PFSK-1 (cell line): ENCODE measurements around the gene CACNB2.

ENCODE experiments used
- POLR2AphosphoS5 ChIP-seq: IDR thresholded peaks from 2 replicates; pipeline ENCODE4 v1.6.1; 2012; ENCODE audit warnings: low read depth, mild to moderate bottlenecking, control low read depth, low read length, moderate library complexity
- REST ChIP-seq, 2 experiments: IDR thresholded peaks; 2 replicates each; pipeline versions ENCODE4 v1.6.1 to v1.8.0; 2011 to 2012; ENCODE audit warnings: low read depth in 2 of 2, low read length in 2 of 2, control low read depth in 1 of 2, inconsistent platforms in 1 of 2, mild to moderate bottlenecking in 1 of 2, moderate library complexity in 1 of 2; ENCODE audit not compliant: insufficient read depth in 1 of 2
- SIN3A ChIP-seq: IDR thresholded peaks from 2 replicates; pipeline ENCODE4 v1.6.1; 2012; ENCODE audit warnings: mild to moderate bottlenecking, low read length, moderate library complexity, borderline replicate concordance; ENCODE audit not compliant: insufficient read depth
- TAF1 ChIP-seq: IDR thresholded peaks from 2 replicates; pipeline ENCODE4 v1.6.1; 2012; ENCODE audit warnings: low read length, control low read depth, borderline replicate concordance; ENCODE audit not compliant: insufficient read depth

- TF ChIP-seq TAF1 = no peak
- TF ChIP-seq POLR2AphosphoS5 = no peak
- no peak for TF ChIP-seq SIN3A
- TF ChIP-seq REST (IDR thresholded peaks at IDR 0.05; ENCODE audit: insufficient read depth in 1 of 2, low read depth in 2 of 2, low read length in 2 of 2) = no peak
Measured at GRCh38 chr10:18144928-18145327, 4.7 kb downstream of the CACNB2 start.
